ENCODE results near the gene RCVRN.

Gene RCVRN

DNA sequence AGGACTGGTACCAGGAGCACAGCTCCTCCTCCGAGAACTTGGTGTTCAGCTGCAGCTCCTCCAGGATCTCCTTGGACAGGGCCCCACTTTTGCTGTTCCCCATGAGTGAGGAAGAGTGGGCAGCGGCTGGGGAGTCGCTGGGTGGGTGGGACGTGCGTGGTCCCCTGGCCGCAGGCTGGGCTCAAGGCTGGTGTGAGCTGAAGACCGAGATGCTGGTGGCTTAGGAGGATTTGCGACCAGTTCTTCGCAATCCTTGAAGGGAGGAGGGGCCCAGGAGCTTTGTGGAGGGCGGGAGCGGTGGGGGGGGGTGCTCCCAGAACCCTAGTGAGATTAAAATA lies at the start of gene RCVRN:
Gene RCVRN (minus strand): TSS at position 194 of the 338 bp plus-strand sequence. CDS start 91 bp downstream, at position 103.
- no peak for DNase-seq (ENCODE audit: low spot score)

DNA sequence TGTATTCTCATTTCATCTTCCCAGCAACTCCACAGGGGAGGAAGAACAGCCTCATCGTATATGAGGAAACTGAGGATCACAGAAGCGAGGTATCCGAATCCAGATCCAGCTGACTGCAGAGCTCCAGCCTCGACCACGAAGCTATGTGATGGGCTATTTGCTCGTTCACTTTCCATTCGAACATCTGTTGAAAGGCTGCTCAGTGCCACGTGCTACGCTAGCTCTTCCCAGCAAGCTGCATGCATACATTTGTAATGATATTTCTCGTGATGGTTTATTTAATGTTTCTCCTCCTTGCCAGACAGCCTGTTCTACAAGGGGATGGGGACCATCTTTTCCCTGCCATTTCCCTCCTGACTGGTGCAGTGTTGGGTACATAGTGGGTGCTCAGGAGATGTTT lies 48.4 kb upstream of the RCVRN start:
- DNase-seq (ENCODE audit: low spot score) = no peak

DNA sequence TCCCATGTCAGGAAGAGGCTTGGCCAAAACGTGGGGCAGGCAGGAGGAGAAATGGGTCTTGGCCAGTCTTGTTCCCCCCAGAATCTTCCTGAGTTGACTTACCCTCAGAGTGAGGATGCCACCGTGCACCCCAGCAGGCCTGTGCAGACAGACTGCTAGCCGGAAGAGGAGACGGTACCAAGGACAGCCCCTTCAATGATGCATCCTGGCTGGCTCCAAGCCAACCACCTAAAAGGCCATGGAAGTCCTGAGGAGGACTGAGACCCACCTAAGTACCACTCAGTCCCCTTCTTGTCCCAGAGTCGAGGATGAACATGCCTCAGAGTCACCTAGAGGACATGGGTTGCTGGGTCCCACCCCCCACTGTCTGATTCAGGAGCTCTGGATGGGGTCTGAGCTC lies 46.7 kb upstream of the RCVRN start:
- no peak for DNase-seq (ENCODE audit: low spot score)

DNA sequence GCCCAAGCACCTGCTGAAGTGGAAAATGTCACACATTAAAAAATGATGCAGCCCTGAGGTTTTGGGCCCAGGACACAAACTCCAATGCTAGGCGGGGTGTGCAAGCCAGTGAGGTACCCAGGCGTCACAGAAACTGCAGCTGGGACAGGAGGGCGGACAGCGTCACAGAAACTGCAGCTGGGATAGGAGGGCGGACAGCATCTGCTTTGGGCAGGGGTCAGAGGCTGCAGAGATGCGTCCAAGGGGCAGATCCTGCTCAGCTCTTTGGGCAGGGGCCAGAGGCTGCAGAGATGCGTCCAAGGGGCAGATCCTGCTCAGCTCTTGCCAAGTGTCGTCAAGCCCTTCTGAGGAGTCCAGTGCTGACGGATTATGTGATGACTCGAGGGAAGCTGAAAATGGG lies 43.9 kb upstream of the RCVRN start:
- DNase-seq (ENCODE audit: low spot score) = no peak

DNA sequence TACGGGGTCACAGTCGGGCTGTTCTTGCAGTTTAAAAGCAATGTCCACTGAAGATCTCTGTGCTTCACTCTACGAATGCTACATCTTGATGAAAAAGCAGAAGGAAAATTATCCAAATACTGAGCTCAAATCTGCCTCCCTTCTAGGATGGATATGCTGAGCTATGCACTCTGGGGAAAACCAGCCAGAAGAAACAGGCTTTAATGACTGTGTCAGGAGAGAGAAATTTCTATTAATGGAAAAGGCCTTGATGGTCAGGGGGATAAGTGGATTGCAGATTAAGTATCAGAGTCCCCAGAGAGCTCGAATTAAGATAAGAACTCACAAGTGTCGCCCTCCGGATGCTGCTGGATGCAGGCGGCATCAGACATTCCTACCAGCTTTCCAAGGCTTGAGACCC lies 39.6 kb upstream of the RCVRN start:
- no peak for DNase-seq (ENCODE audit: low spot score)

DNA sequence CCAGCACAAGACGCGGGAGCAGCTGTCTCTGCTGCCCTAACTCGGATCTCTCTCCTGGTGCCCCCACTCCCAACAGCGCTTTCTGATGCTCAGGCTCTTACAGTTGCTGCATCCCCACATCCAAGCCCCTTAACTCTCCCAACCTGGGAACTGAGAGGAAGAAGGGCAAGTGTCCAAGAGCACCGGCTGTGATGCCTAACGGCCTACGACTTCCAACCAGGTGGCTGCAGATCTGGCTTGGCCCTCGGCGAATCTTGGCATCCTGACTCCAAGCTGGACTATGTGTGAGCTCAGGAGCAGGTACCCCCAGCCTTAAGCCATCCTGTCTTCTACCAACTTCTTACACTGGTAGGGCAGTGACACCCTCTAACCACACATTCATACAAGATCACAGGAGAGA lies 38.3 kb upstream of the RCVRN start:
- DNase-seq (ENCODE audit: low spot score) = no peak

DNA sequence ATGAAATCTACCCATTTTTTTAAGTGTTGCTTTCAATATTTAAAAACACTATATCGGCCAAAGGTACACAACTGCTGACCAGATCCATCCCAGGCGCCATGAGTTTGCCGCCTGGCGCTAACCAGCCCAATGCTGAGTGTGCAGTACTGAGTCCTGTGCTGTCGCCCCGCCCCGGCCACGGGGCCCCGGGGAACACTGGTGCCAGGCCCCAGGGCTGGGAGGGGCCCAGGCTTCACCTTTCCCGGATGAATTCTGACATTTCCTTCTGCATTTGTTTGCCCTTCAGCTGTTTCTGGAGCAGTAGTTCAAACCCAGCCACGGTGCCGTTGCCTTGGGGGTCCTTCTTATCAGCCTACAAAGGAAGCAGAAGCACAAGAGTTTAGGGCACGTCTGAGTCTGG lies 37.8 kb upstream of the RCVRN start:
- no peak for DNase-seq (ENCODE audit: low spot score)

DNA sequence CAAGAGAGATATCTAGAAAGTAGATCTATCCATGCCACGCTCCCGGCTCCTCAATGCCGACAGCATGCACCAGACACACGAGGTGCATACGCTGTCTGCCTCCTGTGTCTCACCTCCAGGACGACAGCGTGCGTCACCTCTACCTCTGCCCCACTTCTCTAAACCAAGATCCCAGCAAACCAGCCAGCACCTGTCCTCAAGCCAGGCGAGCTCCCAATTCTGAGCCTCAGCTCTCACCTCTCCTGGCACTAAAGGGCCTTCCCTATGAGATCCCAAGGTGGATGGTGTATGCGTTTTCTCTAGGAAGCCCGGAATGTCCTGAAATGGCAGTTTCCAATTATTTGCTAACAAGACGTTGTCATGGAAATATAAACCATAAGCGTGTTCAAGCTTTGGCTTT lies 36.2 kb upstream of the RCVRN start:
- DNase-seq (ENCODE audit: low spot score) = no peak

DNA sequence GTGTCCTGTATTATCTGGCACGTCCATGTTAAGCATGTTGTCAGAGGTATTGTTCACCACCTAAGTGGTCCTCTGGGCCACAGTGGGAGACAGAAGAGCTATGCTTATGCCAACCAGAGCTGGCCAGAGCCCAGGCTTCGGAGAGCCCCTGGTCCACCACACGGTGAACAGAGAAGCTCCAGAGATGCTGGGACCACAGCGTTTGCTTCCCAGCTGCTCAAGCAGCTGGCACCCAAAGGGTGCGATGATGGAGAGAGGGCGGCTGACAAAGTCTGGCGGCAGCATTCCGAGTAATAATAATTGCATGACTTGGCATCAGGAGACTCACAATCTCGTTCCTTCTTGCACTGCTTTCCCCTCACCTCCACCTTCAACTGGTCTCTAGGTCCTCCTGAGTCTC lies 35.8 kb upstream of the RCVRN start:
- DNase-seq (ENCODE audit: low spot score) = no peak

DNA sequence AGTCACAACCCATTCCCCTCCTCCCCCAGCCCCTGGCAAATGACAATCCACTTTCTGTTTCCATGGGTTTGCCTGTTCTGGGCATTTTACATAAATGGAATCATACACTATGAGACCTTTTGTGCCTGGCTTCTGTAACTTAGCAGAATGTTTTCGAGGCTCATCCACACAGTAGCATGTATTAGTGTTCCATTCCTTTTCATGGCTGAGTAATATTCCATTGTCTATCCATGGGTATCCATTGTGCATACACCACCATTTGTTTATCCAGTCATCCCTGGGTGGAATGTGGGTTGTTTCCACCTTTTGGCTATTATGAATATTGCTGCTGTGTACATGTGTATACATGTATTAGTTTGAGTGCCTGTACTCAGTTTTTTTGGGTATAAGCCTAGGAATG lies 33.7 kb upstream of the RCVRN start:
- DNase-seq (ENCODE audit: low spot score) = no peak

DNA sequence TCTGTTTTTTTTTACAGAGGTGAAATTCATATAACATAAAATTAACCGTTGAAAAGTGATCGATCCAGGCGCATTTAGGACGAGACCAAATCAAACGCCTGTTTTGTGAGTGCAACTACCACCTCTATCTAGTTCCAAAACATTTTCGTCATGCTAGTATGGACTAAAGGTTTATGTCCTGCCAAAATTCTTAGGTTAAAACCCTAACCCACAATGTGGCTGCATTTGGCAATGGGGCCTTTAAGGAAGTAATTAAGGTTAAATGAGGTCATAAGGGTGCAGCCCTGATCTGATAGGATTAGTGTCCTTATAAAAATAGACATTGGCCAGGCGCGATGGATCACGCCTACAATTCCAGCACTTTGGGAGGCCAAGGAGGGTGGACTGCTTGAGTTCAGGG lies 32.8 kb upstream of the RCVRN start:
- no peak for DNase-seq (ENCODE audit: low spot score)

DNA sequence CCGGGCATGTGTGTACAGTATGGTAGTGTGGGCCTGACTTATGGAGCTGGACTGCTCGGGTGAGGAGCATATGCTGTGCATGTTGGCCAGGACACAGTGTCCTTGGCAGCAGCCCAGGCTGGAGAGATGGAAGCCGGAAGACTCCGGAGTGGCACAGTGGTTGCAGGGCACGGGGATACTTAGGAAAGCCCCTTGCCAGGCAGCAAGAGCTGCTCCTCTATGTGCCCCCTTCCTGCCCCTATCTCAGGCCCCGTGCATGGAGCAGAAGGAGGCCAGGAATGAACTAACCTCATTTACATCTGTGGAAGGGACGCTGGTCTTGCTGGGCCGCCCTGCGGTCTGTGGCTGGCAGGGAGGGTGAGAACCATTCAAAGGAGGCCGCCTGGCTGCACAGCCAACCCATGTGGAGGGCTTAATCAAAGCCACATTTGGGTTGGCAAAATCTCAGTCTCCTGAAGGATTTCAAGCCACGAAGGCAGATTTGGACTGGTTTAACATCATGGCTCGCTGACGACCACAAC lies 32.2 kb upstream of the RCVRN start:
- no peak for DNase-seq (ENCODE audit: low spot score)

DNA sequence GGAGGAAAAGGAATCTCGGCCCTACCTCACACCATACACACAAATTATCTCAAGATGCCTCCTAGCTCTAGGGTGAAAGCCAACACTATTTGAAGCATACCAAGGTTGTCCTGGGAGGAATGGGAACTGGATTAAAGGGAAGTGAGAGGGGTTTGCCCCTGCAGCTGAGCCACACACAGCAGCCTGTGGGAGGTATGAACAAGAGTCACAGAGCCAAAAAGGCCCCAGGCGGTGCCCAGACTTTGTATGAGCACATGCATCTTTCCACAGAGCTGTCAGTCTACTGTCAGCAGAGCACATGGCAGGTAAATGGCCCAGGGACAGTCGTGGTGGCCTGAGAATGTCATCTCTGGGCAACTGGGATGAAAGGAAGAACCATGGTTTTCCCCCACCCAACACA lies 31.0 kb upstream of the RCVRN start:
- no peak for DNase-seq (ENCODE audit: low spot score)

DNA sequence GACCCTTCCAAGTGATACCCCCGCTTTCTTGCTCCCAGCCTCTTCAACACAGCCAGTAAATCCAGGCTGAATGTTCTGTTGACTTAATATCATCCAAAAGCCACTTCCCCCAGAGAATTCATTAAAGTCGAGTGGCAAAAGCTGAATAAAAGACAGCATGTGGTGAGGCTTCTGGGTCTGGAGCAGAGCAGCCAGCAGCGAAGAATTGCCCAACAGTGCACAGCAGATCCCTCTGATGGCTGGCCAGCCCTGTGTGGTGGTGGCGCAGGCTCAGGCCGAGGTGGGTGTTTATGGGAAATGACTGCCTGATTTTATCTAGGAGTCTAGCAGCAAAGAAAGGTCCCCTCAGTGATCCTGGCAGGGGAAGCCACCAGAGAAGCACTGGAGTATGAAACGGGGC lies 30.3 kb upstream of the RCVRN start:
- no peak for DNase-seq (ENCODE audit: low spot score)

DNA sequence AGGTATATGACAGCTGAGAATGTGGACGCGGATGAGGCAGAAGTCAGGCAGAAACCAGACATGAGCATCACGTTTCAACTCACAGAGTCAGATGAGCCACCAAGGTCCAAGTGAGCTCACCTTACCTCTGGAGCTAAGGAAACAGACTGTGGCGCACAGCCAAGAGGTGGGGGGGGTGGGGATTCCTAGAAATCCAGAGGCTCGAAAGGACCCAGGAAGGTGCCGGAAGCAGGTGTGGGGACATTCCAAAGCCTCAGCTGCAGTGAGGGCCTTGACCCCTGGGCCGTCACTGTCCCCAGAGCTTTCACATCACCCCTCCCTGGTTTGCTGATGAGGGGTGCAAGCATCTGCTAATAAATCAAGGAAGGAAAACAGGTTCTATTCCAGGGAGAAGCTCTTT lies 29.3 kb upstream of the RCVRN start:
- DNase-seq (ENCODE audit: low spot score) = no peak

DNA sequence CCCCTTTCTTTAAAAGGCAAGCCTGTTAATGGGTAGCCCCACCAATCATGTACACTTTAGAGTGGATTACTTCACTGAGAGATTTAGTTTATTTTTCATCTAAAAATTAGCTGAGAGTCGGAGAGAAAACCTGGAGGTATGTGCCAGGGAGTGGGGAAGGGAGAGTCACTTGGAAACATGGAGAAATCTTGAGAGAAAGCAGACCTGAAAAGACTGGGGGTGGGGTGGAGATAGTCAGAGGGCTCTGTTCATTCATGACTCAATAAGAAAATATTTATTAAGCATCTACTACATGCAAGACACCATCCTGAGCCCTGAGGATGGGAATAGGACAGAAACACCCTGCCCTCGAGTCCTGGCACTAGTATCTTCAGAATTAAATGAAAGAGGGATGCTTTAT lies 27.4 kb upstream of the RCVRN start:
- no peak for DNase-seq (ENCODE audit: low spot score)

DNA sequence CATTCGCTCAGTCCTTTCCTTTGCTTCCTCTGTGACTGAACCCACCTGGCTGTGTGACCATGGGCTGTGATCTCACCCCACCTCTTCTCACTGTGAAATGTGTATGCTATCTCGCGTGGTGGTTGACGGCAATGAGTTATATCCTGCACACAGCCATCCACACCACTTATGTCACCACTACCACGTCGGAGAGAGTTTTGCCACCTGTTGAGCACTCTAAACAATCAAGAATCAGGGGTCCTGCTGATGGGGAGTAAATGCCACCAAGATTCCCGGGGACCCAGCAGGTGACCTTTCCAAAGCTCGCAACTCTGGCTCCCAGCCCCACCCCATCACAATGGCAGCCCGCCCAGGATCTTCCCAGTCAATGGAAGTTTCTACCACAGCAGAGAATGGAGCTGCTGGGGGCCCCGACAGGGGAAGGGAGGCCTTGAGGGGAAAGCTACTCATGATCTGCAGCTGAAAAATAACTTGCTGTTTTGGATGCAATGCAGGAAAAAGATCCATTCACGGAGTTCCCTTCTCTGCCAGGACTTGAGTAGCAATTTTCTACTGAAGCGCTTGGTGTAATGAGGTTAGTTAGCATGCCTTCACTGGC lies 26.2 kb upstream of the RCVRN start:
- DNase-seq (ENCODE audit: low spot score) = no peak

DNA sequence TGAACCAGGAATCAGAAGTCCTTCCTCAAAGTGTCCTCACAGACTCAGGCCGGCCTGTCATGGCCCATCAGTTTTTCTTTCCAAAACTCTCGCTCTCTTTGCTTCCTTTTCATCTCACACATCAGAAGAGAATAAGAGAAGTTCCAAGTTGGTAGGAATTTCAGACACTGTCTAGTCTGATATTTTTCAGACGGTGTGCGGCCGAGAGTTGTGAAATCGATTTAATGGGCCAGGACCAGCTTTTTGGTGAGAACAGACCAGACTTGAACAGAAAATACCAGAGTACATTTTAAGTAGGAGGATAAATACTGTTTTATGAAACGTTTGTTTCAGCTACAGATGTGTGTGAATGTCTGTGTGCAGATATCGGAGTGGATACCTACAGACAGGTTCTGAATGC lies 24.8 kb upstream of the RCVRN start:
- no peak for DNase-seq (ENCODE audit: low spot score)

DNA sequence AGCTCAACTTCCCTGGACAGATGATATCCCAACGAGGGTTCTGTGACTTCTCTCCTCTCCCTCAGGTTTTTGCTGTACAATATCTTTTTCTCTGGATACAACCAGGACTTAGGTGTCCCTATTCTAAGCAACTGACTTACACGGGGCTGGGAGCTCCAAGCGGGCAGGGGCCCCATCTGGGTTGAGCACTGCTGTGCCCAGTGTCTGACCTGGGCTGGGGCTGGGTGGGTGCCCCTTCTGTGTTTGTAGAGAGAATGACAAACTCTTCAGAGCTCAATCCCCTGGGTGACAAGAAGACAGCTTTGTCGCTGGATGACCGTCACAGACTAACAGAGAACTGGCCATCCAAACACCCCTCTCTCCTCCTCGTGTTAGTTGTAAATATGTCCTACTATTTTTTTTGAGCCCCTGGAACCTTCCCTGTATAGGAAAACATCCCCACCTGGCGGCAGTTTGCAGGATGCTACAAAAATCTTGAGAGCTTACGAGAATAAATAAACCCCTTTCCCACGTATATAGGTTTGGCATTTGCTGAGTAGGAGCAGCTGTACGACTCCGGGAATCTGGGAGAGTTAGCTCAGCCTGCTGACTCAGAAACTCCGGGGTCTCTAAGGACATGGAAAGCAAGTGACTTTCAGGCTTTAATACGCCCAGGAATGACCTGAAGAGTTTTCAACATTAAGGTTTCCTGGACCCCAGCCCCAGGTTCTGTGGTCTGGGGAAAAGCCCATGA lies 23.7 kb upstream of the RCVRN start:
- no peak for DNase-seq (ENCODE audit: low spot score)

DNA sequence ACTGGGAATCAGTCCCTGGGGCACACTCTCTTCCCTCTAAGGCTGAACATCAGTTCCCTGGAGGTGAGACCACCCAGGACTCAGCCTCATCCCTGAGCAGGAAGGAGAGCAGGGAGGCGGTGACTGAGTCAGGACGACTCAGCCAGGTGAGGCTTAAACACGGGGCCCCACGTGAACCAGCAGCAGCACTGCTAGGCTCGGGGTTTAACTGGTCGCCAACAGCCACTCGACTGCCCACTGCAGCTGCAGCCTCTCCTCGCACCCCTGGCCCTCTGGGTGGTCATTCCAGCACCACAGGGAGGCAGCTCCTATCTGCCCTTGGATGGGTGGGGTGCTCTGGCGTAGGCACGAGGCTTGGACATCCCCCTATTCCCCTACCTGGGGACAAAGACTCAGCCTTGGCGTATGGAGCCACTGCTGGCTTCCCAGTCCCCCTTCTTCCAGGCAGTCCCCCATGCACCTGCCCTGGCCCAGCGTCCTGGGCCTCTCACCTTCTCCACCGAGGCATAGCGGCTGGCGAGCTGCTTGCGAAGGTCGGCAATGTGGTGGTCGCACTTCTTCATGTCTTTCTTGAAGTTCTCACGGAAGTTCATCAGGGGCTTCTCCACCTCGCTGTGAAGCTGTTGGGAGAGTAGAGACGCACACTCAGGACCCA lies 21.2 kb upstream of the RCVRN start:
- DNase-seq (ENCODE audit: low spot score) = no peak

DNA sequence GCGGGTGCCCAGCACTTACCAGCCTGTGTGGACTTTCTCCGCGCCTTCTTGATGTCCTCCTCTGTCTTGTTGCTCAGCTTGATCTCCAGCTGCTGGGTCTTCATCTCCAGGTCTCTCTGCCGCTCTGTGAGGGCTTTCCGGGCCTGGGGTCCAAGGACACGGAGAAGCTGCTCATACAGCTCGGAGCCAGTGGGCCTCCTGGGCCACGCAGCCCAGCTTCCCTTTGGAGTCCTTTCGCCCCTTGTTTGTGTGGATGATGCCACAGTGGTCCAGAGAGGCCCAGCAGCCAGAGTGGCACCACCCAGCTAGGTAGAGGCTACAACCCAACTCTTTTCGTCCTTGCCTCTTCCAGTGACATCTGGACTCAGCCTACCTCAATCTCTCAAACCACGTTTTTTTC lies 20.4 kb upstream of the RCVRN start:
- DNase-seq (ENCODE audit: low spot score) = no peak

DNA sequence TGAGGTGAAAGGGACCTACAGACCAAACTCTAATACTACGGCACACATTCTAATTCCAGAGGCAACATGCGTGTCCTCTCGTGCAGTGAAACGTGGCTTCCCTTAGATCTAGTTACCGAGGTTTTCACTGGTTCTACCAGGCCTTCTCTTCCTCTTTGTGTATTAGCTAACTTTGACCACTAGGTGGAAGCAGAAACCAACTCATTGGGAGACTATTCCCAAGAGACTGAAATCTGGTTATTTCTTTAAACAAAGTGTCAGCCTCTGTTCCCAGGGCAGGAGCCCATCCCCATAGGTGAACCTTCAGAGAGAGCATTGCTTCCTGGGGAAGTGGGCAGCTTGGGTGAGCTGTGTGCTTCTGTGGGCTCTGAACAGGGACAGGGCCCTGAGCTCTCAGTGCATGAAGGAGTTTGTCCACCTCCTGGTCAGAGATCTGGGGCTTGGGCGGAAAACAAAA lies 19.7 kb upstream of the RCVRN start:
- peak; percentile 54 for DNase-seq (ENCODE audit: low spot score)

DNA sequence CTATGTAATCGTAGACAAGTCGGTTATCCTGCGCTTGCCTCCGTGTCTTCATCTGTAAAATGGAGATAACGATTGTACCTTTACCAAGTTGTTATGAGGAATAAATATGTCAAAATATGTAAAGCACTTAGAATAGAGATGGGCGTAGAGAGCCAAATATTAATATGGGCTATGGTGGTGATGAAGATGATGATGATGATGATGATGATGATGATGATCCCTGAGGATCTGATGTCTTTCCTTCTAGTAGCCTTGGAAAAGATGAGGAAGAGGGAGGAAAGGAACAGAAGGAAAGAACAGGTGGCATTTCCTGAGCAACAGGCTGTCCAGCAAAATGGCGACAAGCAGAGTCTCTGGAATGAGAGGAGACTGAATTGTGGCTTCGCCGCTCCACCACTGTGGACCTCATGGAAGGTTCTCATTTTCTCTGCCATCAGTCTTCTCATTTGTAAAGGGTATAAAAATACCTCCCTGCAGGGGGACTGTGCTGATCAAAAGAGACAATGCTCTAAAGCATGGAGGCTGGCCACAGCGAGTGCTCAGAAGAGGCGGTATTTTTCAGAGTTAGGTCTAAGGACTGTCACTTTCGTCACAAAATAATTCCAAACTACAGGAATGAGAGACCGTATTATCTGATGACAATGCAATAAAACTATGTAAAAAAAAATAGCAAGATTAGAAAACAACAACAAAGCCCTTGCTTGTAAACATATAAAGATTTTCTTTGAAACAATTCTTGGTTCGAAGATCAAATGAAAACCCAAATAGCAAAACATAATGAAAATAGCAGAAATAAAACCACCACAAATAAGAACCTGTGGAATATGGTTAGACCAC lies 17.2 kb upstream of the RCVRN start:
- no peak for DNase-seq (ENCODE audit: low spot score)
